ENCODE data around the gene TNFAIP2.
"Not testable (repeated sequence)": the region's sequence is repeated elsewhere in the genome, so short reads cannot be mapped to it uniquely, and the experiment has no call there.

The TNFAIP2 gene

DNA sequence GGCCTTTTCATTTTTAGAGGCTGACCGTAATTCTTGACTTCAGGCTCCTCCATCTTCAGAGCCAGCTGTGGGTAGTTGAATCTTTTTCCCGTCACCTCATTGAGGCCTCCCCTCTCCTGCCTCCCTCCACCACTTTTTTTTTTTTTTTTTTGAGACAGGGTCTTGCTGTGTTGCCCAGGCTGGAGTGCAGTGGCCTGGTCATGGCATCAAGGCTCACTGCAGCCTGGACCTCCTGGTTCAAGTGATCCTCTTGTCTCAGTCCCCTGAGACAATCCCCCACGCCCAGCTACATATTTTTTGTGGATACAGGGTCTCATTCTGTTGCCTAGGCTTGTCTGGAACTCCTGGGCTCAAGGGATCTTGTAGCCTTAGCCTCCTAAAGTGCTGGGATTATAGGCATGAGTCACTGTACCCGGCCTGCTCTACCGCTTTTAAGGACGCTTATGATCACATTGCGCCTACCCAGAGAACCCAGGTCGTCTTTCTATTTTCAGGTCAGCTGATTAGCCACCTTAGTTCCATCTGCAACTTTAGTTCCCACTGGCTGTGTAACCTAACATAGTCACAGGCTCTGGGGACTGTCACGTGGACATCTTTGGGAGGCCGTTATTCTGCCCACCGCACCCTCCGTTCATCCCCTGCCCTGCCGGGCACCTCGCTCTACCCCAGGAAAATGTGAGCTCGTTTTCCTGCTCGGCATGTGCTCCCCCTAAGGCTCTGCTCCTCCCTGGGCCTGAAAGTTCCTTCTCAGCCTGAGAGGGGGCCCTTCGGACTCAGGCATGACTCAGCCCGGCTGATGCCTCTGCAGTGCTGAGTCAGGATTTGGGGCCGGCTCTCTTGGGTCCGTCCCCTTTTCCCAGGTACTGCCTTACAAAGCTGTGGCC lies 13.4 kb downstream of the TNFAIP2 start:
- no peak for DNase-seq

DNA sequence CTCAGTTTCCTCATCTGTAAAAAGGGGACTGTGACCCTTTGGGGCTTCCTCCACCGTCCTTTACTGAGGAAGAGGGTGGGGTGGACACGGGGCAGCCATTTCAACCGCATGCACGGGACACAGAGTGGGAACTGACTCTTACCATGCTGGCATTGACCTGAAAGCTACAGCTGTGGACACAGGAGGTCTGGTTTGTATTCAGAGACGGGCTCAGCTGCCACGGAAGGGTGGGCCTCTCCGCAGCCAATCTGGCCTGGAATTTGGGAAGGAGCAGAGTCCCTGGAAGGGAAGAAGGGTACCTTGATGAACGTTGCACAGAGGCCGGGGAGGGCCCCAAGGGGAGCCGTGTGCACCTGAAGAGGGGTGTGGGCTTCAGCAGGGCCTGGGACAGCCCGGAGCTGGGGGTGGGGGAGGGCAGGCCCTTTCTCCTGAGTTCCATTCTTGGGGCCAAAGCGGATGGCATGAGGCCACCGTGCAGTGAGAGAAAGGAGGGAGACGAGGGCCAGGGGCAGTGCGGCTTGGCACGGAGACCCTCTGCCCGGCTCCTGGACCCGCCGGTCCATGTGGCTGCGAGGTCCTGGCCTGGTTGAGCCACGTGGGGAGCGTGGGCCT lies 14.5 kb downstream of the TNFAIP2 start:
- DNase-seq = no peak

DNA sequence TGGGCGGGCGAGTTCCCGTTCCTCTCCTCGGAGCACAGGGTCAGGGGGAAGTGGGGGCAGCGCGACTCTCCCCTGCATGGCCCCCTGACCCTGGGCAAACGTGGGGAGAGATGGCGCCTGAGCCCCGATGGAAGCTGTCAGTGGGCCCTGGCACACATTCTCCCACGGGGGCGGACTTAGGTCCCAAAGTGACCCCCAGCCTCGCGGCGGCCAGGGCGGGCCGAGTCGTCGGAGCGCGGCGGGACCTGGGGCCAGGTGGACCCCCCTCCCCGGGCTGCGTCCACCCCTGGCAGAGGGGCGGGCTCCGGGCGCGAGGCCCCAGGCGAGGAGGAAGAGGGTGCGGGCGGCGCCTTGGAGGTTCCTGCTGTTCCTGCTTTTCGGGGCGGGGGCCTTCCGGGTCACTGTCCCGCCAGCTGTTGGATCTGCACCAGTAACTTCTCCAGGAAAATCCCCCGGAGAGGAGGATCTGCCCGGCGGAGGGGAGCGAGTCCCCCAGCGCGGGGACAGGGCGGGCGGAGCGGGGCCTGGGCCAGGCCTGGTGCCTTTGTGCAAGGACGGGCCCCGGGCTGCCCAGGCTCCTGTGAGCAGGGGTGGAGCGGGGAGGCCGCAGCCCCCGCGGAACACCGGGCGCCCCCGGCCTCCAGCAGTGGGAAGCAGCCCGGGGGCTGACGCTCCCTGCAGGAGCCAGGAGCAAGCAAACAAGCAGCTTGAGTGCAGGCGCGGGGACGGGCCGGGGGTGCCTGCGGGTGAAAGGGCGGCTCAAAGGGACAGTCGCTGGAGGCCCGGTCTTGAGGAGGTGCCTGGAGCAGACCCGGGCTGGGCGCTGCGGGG lies 15.3 kb downstream of the TNFAIP2 start:
- no peak for DNase-seq

DNA sequence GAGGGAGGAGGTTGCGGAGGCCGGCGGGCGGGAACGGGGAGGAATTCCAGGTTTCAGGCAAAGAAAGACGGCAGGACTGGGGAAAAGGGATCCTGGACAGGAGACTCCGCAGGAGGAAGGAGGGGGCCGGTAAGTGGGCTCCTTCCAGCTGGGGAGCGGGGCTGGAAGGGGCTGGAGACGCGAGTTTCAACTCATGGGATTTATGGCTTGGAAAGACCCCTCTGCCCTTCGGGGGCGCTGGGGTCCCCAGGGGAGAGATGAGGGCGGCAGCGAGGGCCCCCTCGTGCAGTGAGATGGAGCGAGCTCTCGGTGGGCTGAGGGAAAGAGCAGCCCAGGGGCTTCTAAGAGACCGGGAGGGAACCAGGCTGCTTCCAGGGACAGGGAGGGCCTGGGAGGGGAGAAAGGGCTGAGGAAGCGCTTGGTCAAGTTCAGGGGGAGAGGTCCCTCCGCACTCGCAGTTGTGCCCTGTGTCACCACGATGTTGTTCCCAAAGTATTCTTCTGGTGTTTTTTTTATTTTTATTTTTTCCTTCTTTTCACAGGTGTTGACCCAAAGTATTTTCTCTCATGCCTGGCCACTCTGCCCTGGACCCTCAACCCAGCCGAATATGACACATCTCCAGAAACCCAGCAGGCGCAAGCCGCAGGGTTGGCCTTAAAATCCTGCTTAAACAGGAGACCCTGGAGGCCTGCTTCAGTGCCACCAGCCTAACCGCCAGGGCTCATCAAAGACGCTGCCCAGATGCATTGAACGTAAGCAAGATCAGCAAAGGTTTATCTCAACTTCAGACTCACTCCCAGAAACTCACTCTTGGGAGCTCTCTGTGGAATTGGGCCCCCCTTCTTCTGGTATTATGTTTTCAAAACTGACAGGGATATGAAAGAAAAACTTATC lies 16.1 kb downstream of the TNFAIP2 start:
- no peak for DNase-seq

DNA sequence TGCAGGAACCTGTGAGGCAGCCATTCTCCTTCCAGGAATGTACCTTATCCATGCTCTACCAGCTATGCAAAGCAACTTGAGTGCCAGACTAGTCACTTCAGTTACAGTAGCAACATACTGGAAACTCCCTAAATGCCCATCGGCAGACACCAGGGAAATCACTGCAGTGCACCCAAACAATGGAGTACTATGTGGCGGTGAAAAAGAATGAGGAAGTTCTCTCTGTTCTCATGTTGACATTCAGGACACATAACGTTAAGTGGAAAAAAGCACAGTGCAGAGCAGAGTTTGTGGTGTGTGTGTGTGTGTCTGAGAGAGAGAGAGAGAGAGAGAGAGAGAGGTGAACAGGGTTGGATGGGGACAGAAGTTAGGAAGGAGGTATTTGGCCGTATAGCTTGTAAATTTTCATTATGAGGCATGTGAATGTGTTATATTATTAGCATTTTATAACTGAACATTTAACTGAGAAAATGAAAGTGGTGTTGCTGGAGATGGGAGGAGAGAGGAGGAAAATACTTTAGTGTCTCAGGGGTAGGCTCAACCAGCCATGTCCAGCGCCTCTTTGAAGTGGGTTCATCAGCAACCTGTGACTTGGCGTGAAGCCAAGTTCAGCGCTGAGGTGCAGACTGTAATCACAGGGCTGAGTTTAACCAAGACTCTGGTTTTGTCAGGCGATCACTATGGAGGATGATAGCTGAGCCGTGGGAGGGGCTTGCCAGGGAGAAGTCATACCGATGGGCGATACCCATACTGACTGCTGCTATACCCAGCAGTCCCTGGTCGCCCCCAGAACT lies 17.3 kb downstream of the TNFAIP2 start:
- no peak for DNase-seq

DNA sequence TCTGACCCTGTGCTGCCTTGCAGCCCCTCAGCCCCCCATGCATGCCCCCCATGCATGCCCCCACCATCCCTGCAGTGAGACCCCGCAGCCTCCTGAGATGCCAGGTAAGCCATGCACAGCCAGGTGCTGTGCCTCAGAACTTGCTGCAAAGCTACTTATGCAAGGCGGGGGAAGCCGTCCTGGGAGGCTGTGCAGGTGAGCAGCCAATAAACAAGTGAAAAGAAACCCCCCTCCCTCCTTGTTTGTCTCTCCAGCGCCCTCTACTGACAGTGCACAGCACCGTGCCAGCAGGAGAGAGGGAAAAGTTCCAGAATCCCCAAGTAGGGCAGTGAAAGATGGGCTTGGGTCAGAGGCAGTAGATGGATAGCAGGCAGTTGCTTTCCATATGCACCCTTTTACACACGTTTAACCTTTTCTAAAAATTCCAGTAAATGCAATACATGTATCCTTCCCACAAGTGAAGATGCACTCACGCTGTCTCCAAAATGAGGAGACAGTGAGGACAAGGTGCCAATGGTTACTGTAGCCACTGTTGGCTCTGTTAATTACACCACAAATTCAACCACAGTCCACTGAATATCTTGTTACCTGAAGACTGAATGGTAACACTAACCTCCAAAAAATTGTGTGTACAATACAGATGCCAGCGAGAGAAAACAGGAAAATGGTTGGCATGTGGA lies 18.0 kb downstream of the TNFAIP2 start:
- no peak for DNase-seq

DNA sequence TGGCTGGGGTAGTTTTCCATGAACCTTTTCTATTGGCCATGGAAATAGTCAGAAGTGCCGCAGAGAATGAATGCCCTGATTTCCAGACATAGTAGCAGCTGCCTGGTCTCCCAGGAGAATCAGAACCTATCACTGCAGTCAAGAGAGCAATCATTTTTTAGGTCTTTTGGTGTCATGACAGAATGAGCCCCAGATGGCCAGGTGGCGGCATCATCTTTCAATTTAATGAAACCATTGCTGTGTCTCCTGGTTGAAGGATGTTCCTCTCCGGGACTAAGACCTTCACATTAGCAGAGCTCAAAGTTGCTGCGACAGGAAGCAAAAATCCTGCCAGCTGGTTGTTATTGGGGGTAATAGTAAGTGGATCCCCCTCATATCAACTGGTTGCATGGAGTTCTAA lies 18.8 kb downstream of the TNFAIP2 start:
- no peak for DNase-seq

DNA sequence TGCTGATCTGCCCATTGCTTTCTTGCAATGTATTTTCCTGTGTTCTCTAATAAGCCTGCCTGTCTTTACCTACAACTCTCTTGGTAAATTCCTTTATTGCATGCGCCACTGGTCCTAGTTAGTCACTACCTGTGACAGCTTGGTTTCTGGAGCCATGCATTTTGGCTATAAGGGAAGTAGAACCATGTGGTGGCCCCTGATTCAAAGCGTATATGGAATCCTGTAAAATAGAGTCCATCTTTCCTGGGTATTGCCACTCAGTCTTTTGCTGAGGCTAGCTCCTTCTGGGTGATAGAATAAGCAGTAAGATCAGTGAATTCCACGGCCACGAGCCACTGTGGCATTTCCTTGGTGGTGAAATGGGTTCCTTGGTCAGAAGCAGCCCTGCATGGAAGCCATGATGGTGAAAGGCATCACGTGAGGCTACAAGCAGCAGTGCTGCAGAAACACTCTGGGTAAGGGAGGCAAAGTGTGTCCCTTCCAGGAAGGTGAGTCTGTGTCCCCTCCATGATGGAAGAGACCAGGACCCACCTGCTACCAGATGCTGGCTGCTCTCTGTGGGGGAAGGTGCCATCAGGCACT lies 19.6 kb downstream of the TNFAIP2 start:
- no peak for DNase-seq

DNA sequence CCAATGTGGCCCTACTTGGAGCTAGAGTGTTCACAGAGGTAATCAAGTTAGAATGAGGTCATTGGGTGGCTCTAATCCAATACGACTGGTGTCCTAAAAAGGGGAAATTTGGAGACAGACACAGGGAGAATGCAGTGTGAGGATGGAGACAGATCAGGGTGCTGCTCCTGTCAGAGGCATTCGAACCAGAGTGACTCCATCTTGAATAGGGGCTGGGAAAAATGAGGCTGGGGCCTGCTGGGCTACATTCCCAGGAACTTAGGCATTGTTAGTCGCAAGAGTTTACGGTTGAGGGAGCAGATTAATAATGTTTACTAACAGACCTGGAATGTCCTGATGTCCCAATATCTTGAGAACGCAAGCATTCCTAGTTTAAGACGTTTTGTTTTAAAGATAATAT lies 20.2 kb downstream of the TNFAIP2 start:
- no peak for DNase-seq

DNA sequence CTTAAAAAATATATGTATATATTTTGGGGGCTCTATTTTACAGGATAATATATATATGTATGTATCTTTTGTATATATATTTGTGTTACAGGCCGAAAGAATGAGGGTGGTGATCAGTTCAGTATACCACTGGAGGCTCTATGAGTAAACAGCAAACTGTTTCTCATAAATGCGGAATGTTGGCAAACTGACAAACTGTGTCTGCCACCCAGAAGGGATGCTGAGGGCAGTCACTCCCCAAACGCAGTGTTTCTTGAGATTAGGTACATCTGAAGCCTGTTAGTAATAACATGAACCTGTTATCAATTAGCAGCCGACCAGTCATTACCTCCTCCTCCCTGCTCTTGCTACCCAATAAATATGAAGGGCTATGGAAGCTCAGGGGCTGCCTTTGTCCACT lies 20.8 kb downstream of the TNFAIP2 start:
- no peak for DNase-seq

DNA sequence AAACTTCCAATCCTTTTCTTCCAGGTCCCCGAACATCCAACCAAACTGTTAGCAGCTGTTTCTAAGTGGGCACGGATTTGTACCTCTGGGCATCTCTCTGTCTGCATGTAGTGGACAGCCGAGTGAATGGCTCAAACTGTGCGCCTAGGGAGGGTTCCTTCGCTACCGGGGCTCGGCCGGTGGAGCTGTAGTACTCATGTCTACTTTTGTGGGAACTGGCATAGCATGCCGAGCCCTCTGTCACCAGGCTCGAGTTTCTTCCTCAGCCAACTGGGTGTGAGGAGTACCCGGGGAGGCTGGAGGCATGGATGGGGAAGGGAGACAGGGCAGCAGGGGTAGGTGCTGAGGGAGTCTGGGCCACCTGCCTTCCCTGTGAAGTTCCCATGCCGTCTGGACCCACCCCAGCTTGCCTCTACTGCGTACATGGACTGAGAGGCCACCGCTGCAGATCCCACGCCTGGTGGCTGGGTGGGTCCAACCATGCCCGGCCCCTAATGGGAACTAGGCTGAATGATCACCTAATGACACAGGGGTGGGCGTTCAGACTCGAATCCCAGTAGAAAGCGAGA lies 23.0 kb downstream of the TNFAIP2 start:
- no peak for DNase-seq

DNA sequence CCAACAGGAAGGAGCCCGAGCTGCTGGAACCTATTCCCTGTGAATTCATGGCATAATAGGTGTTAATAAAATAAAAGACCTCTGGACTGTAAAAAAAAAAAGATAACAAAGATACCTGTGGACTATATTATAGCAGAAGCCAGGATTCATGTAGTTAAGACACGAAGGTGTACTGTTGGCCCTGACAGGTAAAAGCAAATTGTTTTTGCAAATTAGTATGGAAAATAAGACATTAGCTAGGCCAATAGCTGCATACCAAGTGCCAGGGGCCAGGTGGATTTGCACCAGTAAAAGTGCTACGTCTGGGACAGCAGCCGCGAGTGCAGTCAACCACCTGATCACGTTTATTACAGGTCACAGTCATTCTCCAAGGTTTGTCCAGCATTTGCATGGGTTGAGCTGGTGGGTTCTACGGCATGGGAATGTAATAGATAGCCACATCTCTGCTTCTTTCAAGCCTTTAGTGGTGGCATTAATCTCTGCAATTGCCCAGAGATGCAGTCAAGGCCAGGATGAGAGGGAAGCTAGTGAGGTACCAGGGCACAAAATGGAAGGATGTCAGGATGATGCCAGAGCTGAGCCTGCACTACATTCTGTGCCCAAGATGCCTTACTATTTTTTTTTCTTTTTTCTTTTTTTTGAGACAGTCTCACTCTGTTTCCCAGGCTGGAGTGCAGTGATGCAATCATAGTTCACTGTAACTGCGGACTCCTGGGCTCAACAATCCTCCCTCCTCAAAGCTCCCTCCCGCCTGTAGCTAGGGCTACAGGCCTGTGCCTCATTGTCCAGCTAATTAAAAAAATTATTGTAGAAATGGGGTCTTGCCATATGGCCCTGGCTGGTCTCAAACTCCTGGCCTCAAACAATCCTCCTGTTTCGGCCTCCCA lies 26.3 kb downstream of the TNFAIP2 start:
- DNase-seq = no peak

DNA sequence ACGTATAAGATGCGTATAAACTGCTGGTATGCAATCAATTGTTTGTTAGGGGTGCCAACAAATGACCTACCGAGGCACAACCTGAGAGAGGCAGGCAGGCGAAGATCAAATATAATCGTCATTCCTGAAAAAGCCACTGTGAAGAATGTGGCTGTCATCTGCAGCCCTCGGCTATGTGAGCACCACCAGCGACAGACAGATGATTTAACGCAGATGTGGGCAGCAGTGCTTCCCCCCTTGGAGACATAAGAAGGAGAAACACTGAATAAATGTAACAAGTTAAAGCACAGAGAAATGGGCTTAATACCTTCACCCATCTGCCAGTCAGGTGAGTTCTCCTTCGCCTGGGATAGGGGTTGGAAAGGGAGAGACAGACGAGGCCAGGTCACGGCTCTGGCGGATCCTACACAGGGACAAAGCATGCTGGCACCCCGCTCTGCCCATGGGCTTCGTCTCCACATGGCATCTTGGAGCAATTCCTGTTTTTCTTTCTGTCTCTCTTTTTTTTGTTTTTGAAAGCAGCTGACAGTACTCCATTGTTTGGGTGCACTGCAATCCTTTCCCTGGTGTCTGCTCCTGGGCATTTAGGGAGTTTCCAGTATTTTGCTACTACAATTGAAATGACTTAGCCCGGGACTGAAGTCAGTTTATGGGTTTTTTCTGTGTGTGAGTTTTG lies 28.1 kb downstream of the TNFAIP2 start:
- no peak for DNase-seq

DNA sequence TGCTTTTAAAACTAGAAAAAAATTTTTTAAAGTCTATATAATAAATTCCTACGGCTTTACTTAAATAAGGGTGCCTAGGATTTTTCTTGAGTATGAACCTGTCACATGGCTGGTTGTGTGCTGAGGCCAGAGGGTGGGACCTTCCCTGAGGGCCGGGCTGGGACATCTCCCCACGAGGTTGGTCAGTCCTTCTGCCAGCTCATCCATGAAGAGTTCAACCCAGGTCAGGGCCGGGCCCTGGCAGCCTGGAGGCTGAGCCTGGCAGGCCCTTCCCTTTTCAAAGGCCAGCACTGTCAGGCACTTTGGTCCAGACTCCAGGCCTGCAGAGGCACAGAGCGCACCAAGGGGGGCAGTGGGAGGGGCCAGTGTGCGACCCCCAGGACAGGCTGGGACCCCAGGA lies 31.7 kb downstream of the TNFAIP2 start:
- DNase-seq = no peak

DNA sequence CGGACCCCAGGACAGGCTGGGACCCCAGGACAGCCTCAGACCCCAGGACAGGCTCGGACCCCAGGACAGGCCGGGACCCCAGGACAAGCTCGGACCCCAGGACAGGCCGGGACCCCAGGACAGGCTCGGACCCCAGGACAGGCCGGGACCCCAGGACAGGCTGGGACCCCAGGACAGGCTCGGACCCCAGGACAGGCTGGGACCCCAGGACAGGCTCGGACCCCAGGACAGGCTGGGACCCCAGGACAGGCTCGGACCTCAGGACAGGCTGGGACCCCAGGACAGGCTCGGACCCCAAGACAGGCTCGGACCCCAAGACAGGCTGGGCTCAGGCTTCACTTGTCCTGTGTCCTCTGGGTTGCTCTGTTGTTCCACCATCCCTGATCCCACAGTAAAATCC lies 32.2 kb downstream of the TNFAIP2 start:
- not testable (repeated sequence) for DNase-seq

DNA sequence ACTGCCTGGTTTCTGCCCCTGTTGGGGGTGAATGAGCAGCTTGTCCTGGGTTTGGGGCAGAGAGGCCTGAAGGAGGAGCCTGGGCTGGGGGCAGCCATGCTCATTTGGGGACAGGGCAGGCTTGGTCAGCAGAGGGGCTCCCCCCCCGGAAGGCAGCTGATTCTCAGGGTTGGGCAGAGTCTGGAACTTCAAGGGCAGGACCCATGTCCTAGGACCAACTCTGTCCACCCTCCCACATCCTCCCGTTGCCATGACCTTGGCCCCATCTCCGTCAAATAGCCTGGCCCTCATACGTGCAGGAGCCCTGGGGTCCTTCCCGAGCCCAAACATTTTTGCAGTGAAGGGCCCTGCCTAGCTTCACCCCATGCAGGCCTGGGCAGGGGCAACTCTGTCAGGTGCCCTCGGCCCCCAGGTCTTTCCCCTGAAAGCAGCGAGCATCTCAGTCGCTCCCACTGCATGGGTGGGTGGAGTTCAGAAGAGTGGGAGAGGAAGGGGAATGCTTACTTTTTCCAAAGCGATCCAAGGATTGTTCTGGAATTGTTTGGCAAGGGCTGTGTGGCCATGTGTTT lies 32.6 kb downstream of the TNFAIP2 start:
- DNase-seq = no peak

DNA sequence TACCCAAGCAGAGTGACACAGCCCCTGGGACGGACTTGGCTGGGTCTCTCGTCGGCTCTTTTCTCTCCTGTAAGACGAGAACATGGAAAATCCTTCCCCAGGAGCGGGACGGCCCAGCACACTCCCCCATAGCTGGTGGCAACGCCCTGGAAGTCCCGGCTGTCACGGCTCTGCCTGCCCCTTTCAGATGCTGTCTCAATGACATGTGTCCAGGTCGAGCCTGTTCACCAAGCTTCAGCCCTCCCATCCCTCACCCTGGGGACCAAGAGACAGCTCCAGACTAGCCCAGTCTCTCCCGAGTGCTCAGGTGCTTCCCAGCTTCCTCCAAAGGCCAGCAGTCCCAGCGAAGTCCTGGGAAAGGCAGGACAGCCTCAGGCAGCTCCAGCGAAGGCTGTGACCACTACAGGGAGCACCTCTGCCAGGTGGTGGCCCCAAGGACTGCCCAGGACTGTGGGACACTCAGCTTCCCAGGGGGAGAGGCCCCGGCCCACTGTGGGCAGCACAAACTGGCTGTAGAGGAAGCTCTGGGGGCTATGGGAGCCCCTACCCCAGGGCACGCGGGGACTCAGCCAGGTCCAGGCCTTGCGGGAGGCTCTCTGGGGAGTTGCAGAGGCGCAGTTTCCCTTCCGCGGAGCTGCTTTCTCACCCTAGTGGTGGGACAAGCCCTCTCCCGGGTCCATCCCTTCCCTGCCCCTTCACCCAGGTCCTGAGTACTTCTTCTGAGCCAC lies 33.6 kb downstream of the TNFAIP2 start:
- DNase-seq = no peak

DNA sequence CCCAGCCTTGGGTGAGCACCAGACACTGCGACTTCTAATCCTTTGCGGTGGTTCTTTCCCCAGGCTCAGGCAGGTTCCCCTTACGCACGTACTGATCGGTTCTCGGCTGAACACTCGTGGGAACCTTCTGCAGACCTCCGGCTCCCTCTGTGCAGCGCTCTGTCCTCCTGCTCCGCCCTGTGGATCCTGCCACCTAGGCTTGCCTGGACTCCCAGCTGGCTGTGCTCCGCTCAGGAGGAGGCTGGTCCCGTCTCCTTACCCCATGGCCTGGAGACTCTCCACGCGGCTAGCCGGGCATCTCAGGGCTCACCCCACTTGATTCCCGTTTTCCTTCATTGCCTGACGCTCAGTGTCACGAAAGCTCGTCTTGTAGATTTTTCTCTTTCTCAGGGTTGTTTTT lies 34.7 kb downstream of the TNFAIP2 start:
- DNase-seq = no peak
